ENCODE results near the gene S100A14. TPM values are rescaled to one million over a fixed set of nuclear protein-coding genes. Genes with fewer than 3 reads are reported as not detected.

The S100A14 gene
- polyA plus RNA-seq, 4 donors = 17.8 to 28.6 (median 20.7) TPM

- DNase-seq (ENCODE audit: low read depth in 4 of 4, low spot score in 3 of 4) = no peak
Observed at GRCh38 chr1:153566414-153567371, 49.4 kb downstream of the S100A14 start.

GRCh38 chr1:153565529-153566374, 50.4 kb downstream of the S100A14 start, which contains the start of gene S100A2:
Gene S100A2 (minus strand): TSS chr1:153565844. CDS start chr1:153563877, 1,967 bp downstream.
- no peak for DNase-seq (ENCODE audit: low read depth in 4 of 4, low spot score in 3 of 4)

Other genes with a start within 250 kb of the S100A14 start
- 1 to 10 TPM in 3 of 4 donors, not detected in 1; 1.3 to 2.8 (median 2.3) TPM for gene S100A12, start 240.7 kb downstream of the S100A14 start, polyA plus RNA-seq (ENCODE audit: insufficient read length in 4 of 4)
- 10 to 100 TPM in 2 of 4 donors, 1 to 10 TPM in 2; 4.5 to 15.2 (median 10.9) TPM for gene S100A8, start 225.3 kb downstream of the S100A14 start, polyA plus RNA-seq (ENCODE audit: insufficient read length in 4 of 4)
- not detected for gene S100A7A, start 199.8 kb downstream of the S100A14 start, polyA plus RNA-seq (ENCODE audit: insufficient read length in 4 of 4)
- under 1 TPM in 3 of 4 donors, not detected in 1; 0.21 to 0.96 (median 0.67) TPM for gene S100A7, start 155.7 kb downstream of the S100A14 start, polyA plus RNA-seq (ENCODE audit: insufficient read length in 4 of 4)
- 100 to 1,000 TPM; 168 to 309 (median 231) TPM for gene S100A6, start 80.3 kb downstream of the S100A14 start, polyA plus RNA-seq (ENCODE audit: insufficient read length in 4 of 4)
- gene S100A5, start 75.4 kb downstream of the S100A14 start, polyA plus RNA-seq (ENCODE audit: insufficient read length in 4 of 4) = 1 to 10 TPM in 1 of 4 donors, under 1 TPM in 3; 0.70 to 1.1 (median 0.89) TPM
- 10 to 100 TPM; 31.2 to 62.0 (median 37.8) TPM for gene S100A4, start 70.5 kb downstream of the S100A14 start, polyA plus RNA-seq (ENCODE audit: insufficient read length in 4 of 4)
- under 1 TPM in 3 of 4 donors, not detected in 1; 0.24 to 0.41 (median 0.35) TPM for gene S100A3, start 67.1 kb downstream of the S100A14 start, polyA plus RNA-seq (ENCODE audit: insufficient read length in 4 of 4)
- 10 to 100 TPM in 1 of 4 donors, 1 to 10 TPM in 3; 6.2 to 11.8 (median 8.0) TPM for gene S100A2, start 50.5 kb downstream of the S100A14 start, polyA plus RNA-seq (ENCODE audit: insufficient read length in 4 of 4)
- gene S100A16, start 3.2 kb downstream of the S100A14 start, polyA plus RNA-seq (ENCODE audit: insufficient read length in 4 of 4) = 100 to 1,000 TPM; 108 to 130 (median 113) TPM
- gene S100A13, start 11.2 kb upstream of the S100A14 start, polyA plus RNA-seq (ENCODE audit: insufficient read length in 4 of 4) = 100 to 1,000 TPM; 139 to 170 (median 156) TPM
- 10 to 100 TPM; 17.8 to 33.4 (median 23.5) TPM for gene S100A1, start 12.1 kb upstream of the S100A14 start, polyA plus RNA-seq (ENCODE audit: insufficient read length in 4 of 4)
- gene CHTOP, start 17.7 kb upstream of the S100A14 start, polyA plus RNA-seq (ENCODE audit: insufficient read length in 4 of 4) = 100 to 1,000 TPM; 124 to 131 (median 127) TPM
- gene SNAPIN, start 42.4 kb upstream of the S100A14 start, polyA plus RNA-seq (ENCODE audit: insufficient read length in 4 of 4) = 10 to 100 TPM; 57.4 to 60.9 (median 58.7) TPM
- gene ILF2, start 54.7 kb upstream of the S100A14 start, polyA plus RNA-seq (ENCODE audit: insufficient read length in 4 of 4) = 100 to 1,000 TPM; 274 to 311 (median 287) TPM
- gene NPR1, start 62.4 kb upstream of the S100A14 start, polyA plus RNA-seq (ENCODE audit: insufficient read length in 4 of 4) = 10 to 100 TPM; 64.8 to 82.3 (median 72.5) TPM
- gene INTS3, start 111.7 kb upstream of the S100A14 start, polyA plus RNA-seq (ENCODE audit: insufficient read length in 4 of 4) = 100 to 1,000 TPM in 2 of 4 donors, 10 to 100 TPM in 2; 89.5 to 122 (median 97.7) TPM
- gene SLC27A3, start 159.1 kb upstream of the S100A14 start, polyA plus RNA-seq (ENCODE audit: insufficient read length in 4 of 4) = 10 to 100 TPM; 34.0 to 44.8 (median 37.3) TPM

Data from right renal pelvis (tissue), 4 donors.